ENCODE measurements around the gene GPS2. TPM values are rescaled to one million over a fixed set of nuclear protein-coding genes. Genes with fewer than 3 reads are reported as not detected.

GPS2 gene
- total and polyA plus RNA-seq, 2 donors (not counting 3 experiments of a cell fraction or from before 2014, with no cell fraction given) = 51.6 to 132 TPM

- no peaks in the 10 kb centered on the region for H3K9me1 ChIP-seq (replicated peaks; ENCODE audit: control insufficient read depth, extremely low read depth, insufficient read depth, low read length)
These were observed 14.3 kb upstream of the GPS2 start for GRCh38 chr17:7329374-7329996.

More at GRCh38 chr17:7329374-7329996, 14.3 kb upstream of the GPS2 start:
- peak; percentile 99 for FAIRE-seq
- Histone ChIP-seq H3K4me3 (replicated peaks in 1 of 3; ENCODE audit: insufficient read depth in 1 of 3, low read depth in 1 of 3, low read length in 3 of 3) (peak overlapping the region; percentile 80 to 86 (median 81)), H3K79me2 (ENCODE audit: control insufficient read depth, insufficient read depth, low read length) (peaks cover 10% of the 10 kb centered on the region), H4K20me1 (replicated peaks; ENCODE audit: control insufficient read depth, extremely low read depth, insufficient read depth, low read length) (no peaks in the 10 kb centered on the region), H3K9me3 (replicated peaks; ENCODE audit: control insufficient read depth, insufficient read depth, low read length) (no peaks in the 10 kb centered on the region), H3K36me3 (ENCODE audit: control insufficient read depth in 2 of 2, extremely low read depth in 1 of 2, insufficient read depth in 2 of 2, low read length in 2 of 2) (peaks cover 0 to 6% of the 10 kb centered on the region in 2 experiments), H3K9ac (replicated peaks; ENCODE audit: extremely low read depth, insufficient read depth, low read length) (peak overlapping the region; percentile 46), H3K4me2 (ENCODE audit: insufficient read depth, low read length) (peak overlapping the region; percentile 95), H3K27ac (ENCODE audit: insufficient read depth, low read depth, low read length) (peak overlapping the region; percentile 71), H2AFZ (ENCODE audit: low read depth, low read length) (peak overlapping the region; percentile 97), H3K27me3 (ENCODE audit: control insufficient read depth in 2 of 2, insufficient read depth in 2 of 2, low read length in 2 of 2) (peaks cover 0 to 2% of the 10 kb centered on the region in 2 experiments), H3K4me1 (ENCODE audit: control insufficient read depth, extremely low read depth, insufficient read depth, low read length) (peaks cover 10% of the 10 kb centered on the region)
- TF ChIP-seq MAX (IDR thresholded peaks at IDR 0.05; ENCODE audit: insufficient read depth, insufficient read length) = peak; percentile 38
- no peak for TF ChIP-seq EZH2 (IDR thresholded peaks at IDR 0.05; ENCODE audit: borderline replicate concordance, low read depth, low read length, severe bottlenecking)
- no peak for TF ChIP-seq FOS (IDR thresholded peaks at IDR 0.05; ENCODE audit: borderline replicate concordance, insufficient read depth, low read length)
- no peak for TF ChIP-seq JUN (IDR thresholded peaks at IDR 0.05; ENCODE audit: borderline replicate concordance, insufficient read depth, insufficient read length, low read depth)
- TF ChIP-seq POLR2A (IDR thresholded peaks at IDR 0.05; ENCODE audit: low read depth, low read length) = no peak
- TF ChIP-seq CTCF (IDR thresholded peaks at IDR 0.05; ENCODE audit: extremely low read depth in 1 of 2, insufficient read depth in 1 of 2, low read depth in 1 of 2, low read length in 2 of 2) = peak in 1 of 2 donors; percentile 6
- TF ChIP-seq MYC (IDR thresholded peaks at IDR 0.05; ENCODE audit: low read depth, low read length) = peak; percentile 1
- TF ChIP-seq GATA2 (IDR thresholded peaks at IDR 0.05; ENCODE audit: insufficient read depth, insufficient read length, low read depth, low read length) = no peak
- no peak for TF ChIP-seq POLR2AphosphoS5 (IDR thresholded peaks at IDR 0.05; ENCODE audit: insufficient read depth, low read depth, low read length)
- CTCF ChIA-PET = interaction anchor here (0.6 to 1.9 kb wide), 23 partner anchors 9 to 284 kb away, joined by 3 to 13 read pairs (median 4); partner anchors contain the start of genes GPS2, SLC2A4 and TMEM256
- POLR2A ChIA-PET = interaction anchor here (0.5 to 1.7 kb wide), 10 partner anchors 13 to 153 kb away, joined by 3 to 5 read pairs (median 4); partner anchors contain the start of genes GPS2, SLC2A4 and TMEM256
- DNase-seq (ENCODE audit: low read depth, low spot score) = peak; percentile 99
- no TSS peak for BruUV-seq (replicated peaks)
- intact Hi-C loops (cut with micrococcal nuclease) (loop anchor here (1.0 kb wide), 2 partner anchors 14 to 49 kb away; partner anchors contain the start of gene GPS2), dilution Hi-C loops (cut with MboI; ENCODE audit: extremely low pct_ligation_motif_present, low sequenced_read_pairs) (no loop called here)

All from endothelial cell of umbilical vein (primary cell).